Neural cell (in vitro differentiated cells): ENCODE data around the gene C1orf21.

Source experiments
- CTCF ChIP-seq: fragments of 450-650 bp; IDR thresholded peaks from 2 replicates; pipeline ENCODE4 v1.5.1; 2014; ENCODE audit warnings: antibody characterized with exemption, mild to moderate bottlenecking, moderate library complexity; ENCODE audit not compliant: poor library complexity, severe bottlenecking
- EP300 ChIP-seq: fragments of 450-650 bp; conservative IDR thresholded peaks from 2 replicates; pipeline ENCODE4 v1.6.1; 2014; ENCODE audit warnings: antibody characterized with exemption, mild to moderate bottlenecking, moderate library complexity; ENCODE audit not compliant: poor library complexity, severe bottlenecking
- MXI1 ChIP-seq: fragments of 450-650 bp; conservative IDR thresholded peaks from 2 replicates; pipeline ENCODE4 v1.6.1; 2014; ENCODE audit warnings: antibody characterized with exemption, mild to moderate bottlenecking; ENCODE audit not compliant: poor library complexity, severe bottlenecking
- POLR2AphosphoS5 ChIP-seq: IDR thresholded peaks from 2 replicates; pipeline ENCODE4 v1.6.1; 2012
- RAD21 ChIP-seq: fragments of 450-650 bp; conservative IDR thresholded peaks from 2 replicates; pipeline ENCODE4 v1.6.1; 2014; ENCODE audit warnings: antibody characterized with exemption, mild to moderate bottlenecking, moderate library complexity
- REST ChIP-seq: IDR thresholded peaks from 2 replicates; pipeline ENCODE4 v1.6.1; 2012; ENCODE audit warnings: borderline replicate concordance
- SMC3 ChIP-seq: fragments of 450-650 bp; conservative IDR thresholded peaks from 2 replicates; pipeline ENCODE4 v1.6.1; 2014; ENCODE audit warnings: antibody characterized with exemption, mild to moderate bottlenecking, moderate library complexity; ENCODE audit not compliant: poor library complexity
- TAF1 ChIP-seq: IDR thresholded peaks from 2 replicates; pipeline ENCODE4 v1.6.1; 2012; ENCODE audit warnings: low read depth

DNA sequence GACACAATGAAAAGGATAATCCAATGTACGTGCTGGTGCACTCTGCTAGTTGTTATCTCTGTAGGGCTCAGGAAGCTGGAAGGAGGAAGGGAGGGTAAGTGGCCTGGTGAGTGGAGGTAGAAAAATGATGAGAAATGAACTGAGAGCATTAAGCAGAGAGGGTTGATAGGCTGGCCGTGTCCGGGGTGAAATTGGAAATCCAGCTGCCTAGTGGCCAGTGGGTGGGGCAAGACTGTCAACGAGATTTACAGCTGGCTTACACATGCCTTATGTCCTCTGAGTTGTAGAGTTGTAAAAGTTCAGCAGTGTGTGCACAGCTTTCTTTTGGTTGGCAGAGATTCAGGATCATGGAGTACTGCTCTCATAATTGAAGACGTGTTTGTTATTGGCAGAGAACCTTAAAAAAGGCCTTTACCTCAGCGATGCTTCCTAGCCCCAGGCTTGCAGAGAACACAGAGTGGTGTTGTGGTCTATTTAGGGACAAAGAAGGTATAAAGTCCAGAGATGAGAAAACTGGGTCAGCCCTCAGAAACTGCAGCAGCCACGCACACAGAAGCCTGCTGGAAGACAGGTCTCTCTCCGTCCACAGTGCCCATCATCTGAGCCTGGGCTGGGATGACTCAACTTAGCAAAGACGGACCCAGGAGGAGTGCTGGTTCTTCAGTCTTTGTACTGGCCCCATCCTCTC lies 235.5 kb downstream of the C1orf21 start:
- TF ChIP-seq CTCF (no peak), MXI1 (no peak), REST (no peak), POLR2AphosphoS5 (no peak), EP300 (no peak), SMC3 (no peak), RAD21 (no peak), TAF1 (no peak)
